Neutrophil (primary cell): Measurements from ENCODE around the gene GSAP.
A peak's percentile ranks its signal among the peaks of the same experiment; 100 is the strongest.

Experiments
- H3K27ac ChIP-seq: fragments of 200-600 bp; sonication (generic); 2 replicates; pipeline ENCODE4 v1.5.1; 2016; ENCODE audit warnings: mild to moderate bottlenecking, moderate library complexity
- H3K27me3 ChIP-seq: fragments of 200-600 bp; sonication (generic); 2 replicates; pipeline ENCODE4 v1.6.0; 2016; ENCODE audit warnings: mild to moderate bottlenecking
- H3K36me3 ChIP-seq: fragments of 200-600 bp; sonication (generic); 2 replicates; pipeline ENCODE4 v1.5.1; 2017
- H3K4me1 ChIP-seq, 2 experiments: fragments of 200-600 bp in 1 of 2; sonication (generic) in 1 of 2; 1 replicate in 1 of 2; 2 replicates in 1 of 2; pipeline versions ENCODE4 v1.5.1 to v1.6.1; 2013 to 2016; ENCODE audit warnings: low read depth in 1 of 2, low read length in 1 of 2, mild to moderate bottlenecking in 1 of 2, moderate library complexity in 1 of 2; ENCODE audit not compliant: control insufficient read depth in 1 of 2, insufficient read depth in 1 of 2
- H3K4me3 ChIP-seq, 2 experiments: fragments of 200-600 bp in 1 of 2; sonication (generic) in 1 of 2; 1 replicate in 1 of 2; 2 replicates in 1 of 2; pipeline ENCODE4 v1.5.1; 2013 to 2016; ENCODE audit warnings: low read depth in 1 of 2, low read length in 1 of 2, mild to moderate bottlenecking in 1 of 2, moderate library complexity in 1 of 2
- H3K9me3 ChIP-seq: fragments of 200-600 bp; sonication (generic); 2 replicates; pipeline ENCODE4 v1.5.1; 2016
- CTCF ChIP-seq: fragments of 200-600 bp; sonication (generic); IDR thresholded peaks from 2 replicates; pipeline ENCODE4 v1.5.1; 2016; ENCODE audit warnings: antibody characterized with exemption

The GSAP gene

GRCh38 chr7:77420986-77421672 lies 5.0 kb upstream of the GSAP start:
- Histone ChIP-seq H3K27me3 (no peaks in the 10 kb centered on the region), H3K36me3 (no peaks in the 10 kb centered on the region), H3K4me1 (peaks cover 17 to 18% of the 10 kb centered on the region in 2 experiments), H3K4me3 (no peak overlapping the region), H3K9me3 (no peaks in the 10 kb centered on the region), H3K27ac (no peak overlapping the region)
- TF ChIP-seq CTCF: no peak

- no peak overlapping the region for H3K4me3 ChIP-seq
- TF ChIP-seq CTCF: no peak
- H3K9me3 ChIP-seq: no peaks in the 10 kb centered on the region
- H3K36me3 ChIP-seq: no peaks in the 10 kb centered on the region
- peaks cover 19 to 21% of the 10 kb centered on the region in 2 experiments for H3K4me1 ChIP-seq
- no peak overlapping the region for H3K27ac ChIP-seq
- no peaks in the 10 kb centered on the region for H3K27me3 ChIP-seq
Observed at GRCh38 chr7:77420438-77420837, 4.3 kb upstream of the GSAP start.

GRCh38 chr7:77419102-77419501 lies 3.0 kb upstream of the GSAP start:
- Histone ChIP-seq H3K27me3 (no peaks in the 10 kb centered on the region), H3K4me1 (peaks cover 33% of the 10 kb centered on the region in 2 experiments), H3K9me3 (no peaks in the 10 kb centered on the region), H3K4me3 (no peak overlapping the region), H3K36me3 (no peaks in the 10 kb centered on the region), H3K27ac (no peak overlapping the region)
- TF ChIP-seq CTCF: no peak

- H3K9me3 ChIP-seq: no peaks in the 10 kb centered on the region
- H3K4me1 ChIP-seq: peaks cover 46% of the 10 kb centered on the region in 2 experiments
- H3K27me3 ChIP-seq: no peaks in the 10 kb centered on the region
- no peaks in the 10 kb centered on the region for H3K36me3 ChIP-seq
- no peak overlapping the region for H3K4me3 ChIP-seq
- H3K27ac ChIP-seq: no peak overlapping the region
- no peak for TF ChIP-seq CTCF
Observed at GRCh38 chr7:77417801-77418200, 1.7 kb upstream of the GSAP start.

- Histone ChIP-seq H3K27me3 (no peaks in the 10 kb centered on the region), H3K4me1 (peaks cover 50 to 54% of the 10 kb centered on the region in 2 experiments), H3K27ac (peak overlapping the region; percentile 91), H3K36me3 (no peaks in the 10 kb centered on the region), H3K4me3 (peak overlapping the region; percentile 84 to 92), H3K9me3 (no peaks in the 10 kb centered on the region)
- TF ChIP-seq CTCF: no peak
Observed at GRCh38 chr7:77416621-77417371, 647 bp upstream of the GSAP start.
